H9 (cell line): ENCODE data around the gene THEM5. TPM values are rescaled to one million over a fixed set of nuclear protein-coding genes. Genes with fewer than 3 reads are reported as not detected.
A peak's percentile ranks its signal among the peaks of the same experiment; 100 is the strongest.

Experiments
- DNase-seq: peaks from one replicate; pipeline ENCODE4 v3.0.0-alpha.2; 2017
- H2AFZ ChIP-seq: one replicate; pipeline ENCODE4 v1.6.1; 2013; ENCODE audit warnings: mild to moderate bottlenecking, low read length, control low read depth, moderate library complexity
- H2AK5ac ChIP-seq: 2 replicates; pipeline ENCODE4 v1.6.1; 2013; ENCODE audit warnings: low read length, control low read depth, mixed read lengths; ENCODE audit not compliant: insufficient read length
- H2BK120ac ChIP-seq: one replicate; pipeline ENCODE4 v1.6.1; 2013; ENCODE audit warnings: low read depth, mild to moderate bottlenecking, low read length, control low read depth, inconsistent platforms; ENCODE audit not compliant: poor library complexity, severe bottlenecking
- H2BK12ac ChIP-seq: 2 replicates; pipeline ENCODE4 v1.6.1; 2013; ENCODE audit warnings: low read length, control low read depth, mixed read lengths, low read depth; ENCODE audit not compliant: insufficient read length
- H2BK15ac ChIP-seq: 2 replicates; pipeline ENCODE4 v1.6.1; 2013; ENCODE audit warnings: low read depth, low read length, control low read depth
- H2BK20ac ChIP-seq: one replicate; pipeline ENCODE4 v1.6.1; 2013; ENCODE audit warnings: low read depth, mild to moderate bottlenecking, low read length, control low read depth, inconsistent platforms; ENCODE audit not compliant: poor library complexity, severe bottlenecking
- H2BK5ac ChIP-seq: 2 replicates; pipeline ENCODE4 v1.6.1; 2013; ENCODE audit warnings: low read length, control low read depth, mixed read lengths; ENCODE audit not compliant: insufficient read length
- H3K14ac ChIP-seq: 2 replicates; pipeline ENCODE4 v1.6.1; 2013; ENCODE audit warnings: low read length, control low read depth; ENCODE audit not compliant: insufficient read depth
- H3K18ac ChIP-seq: 2 replicates; pipeline ENCODE4 v1.6.1; 2013; ENCODE audit warnings: low read depth, mild to moderate bottlenecking, mixed read lengths, low read length, control low read depth; ENCODE audit not compliant: insufficient read length
- H3K23ac ChIP-seq: 2 replicates; pipeline ENCODE4 v1.6.1; 2013; ENCODE audit warnings: low read length, control low read depth, mixed read lengths, low read depth; ENCODE audit not compliant: insufficient read length
- H3K23me2 ChIP-seq: 2 replicates; pipeline ENCODE4 v1.6.1; 2013; ENCODE audit warnings: low read depth, mild to moderate bottlenecking, mixed read lengths, low read length, control low read depth; ENCODE audit not compliant: insufficient read length, poor library complexity, severe bottlenecking
- H3K27ac ChIP-seq: 2 replicates; pipeline ENCODE4 v1.5.1; 2013; ENCODE audit warnings: low read length, control low read depth, mixed read lengths, low read depth; ENCODE audit not compliant: insufficient read length
- H3K27me3 ChIP-seq: 2 replicates; pipeline ENCODE4 v1.6.1; 2013; ENCODE audit warnings: low read length, control low read depth, inconsistent platforms; ENCODE audit not compliant: insufficient read depth
- H3K4ac ChIP-seq: 2 replicates; pipeline ENCODE4 v1.6.1; 2013; ENCODE audit warnings: low read depth, mild to moderate bottlenecking, control low read depth, inconsistent platforms, low read length, moderate library complexity
- H3K4me1 ChIP-seq: 2 replicates; pipeline ENCODE4 v1.6.1; 2013; ENCODE audit warnings: low read length, control low read depth, inconsistent platforms; ENCODE audit not compliant: insufficient read depth
- H3K4me2 ChIP-seq: 2 replicates; pipeline ENCODE4 v1.6.1; 2013; ENCODE audit warnings: low read length, control low read depth, mixed read lengths; ENCODE audit not compliant: insufficient read length, insufficient read depth
- H3K56ac ChIP-seq: 2 replicates; pipeline ENCODE4 v1.6.1; 2013; ENCODE audit warnings: low read depth, mild to moderate bottlenecking, mixed read lengths, low read length, control low read depth; ENCODE audit not compliant: insufficient read length
- H3K79me1 ChIP-seq: 2 replicates; pipeline ENCODE4 v1.6.1; 2013; ENCODE audit warnings: low read depth, mild to moderate bottlenecking, moderate library complexity, low read length, control low read depth, inconsistent platforms; ENCODE audit not compliant: insufficient read depth, poor library complexity, severe bottlenecking
- H3K79me2 ChIP-seq: 2 replicates; pipeline ENCODE4 v1.6.1; 2013; ENCODE audit warnings: low read length, control low read depth, inconsistent platforms; ENCODE audit not compliant: insufficient read depth
- H3K9ac ChIP-seq: 2 replicates; pipeline ENCODE4 v1.6.1; 2013; ENCODE audit warnings: low read length, control low read depth, mixed read lengths; ENCODE audit not compliant: insufficient read length; ENCODE audit errors: extremely low read depth
- H3K9me3 ChIP-seq: one replicate; pipeline ENCODE4 v1.6.1; 2013; ENCODE audit warnings: low read depth, low read length, inconsistent platforms; ENCODE audit not compliant: control insufficient read depth
- H3T11ph ChIP-seq: one replicate; pipeline ENCODE4 v1.6.1; 2013; ENCODE audit warnings: mild to moderate bottlenecking, low read length, control low read depth, inconsistent platforms
- H4K20me1 ChIP-seq: one replicate; pipeline ENCODE4 v1.6.1; 2013; ENCODE audit not compliant: control insufficient read depth, insufficient read length, insufficient read depth
- H4K5ac ChIP-seq: 2 replicates; pipeline ENCODE4 v1.6.1; 2013; ENCODE audit warnings: low read depth, mild to moderate bottlenecking, mixed read lengths, low read length, control low read depth; ENCODE audit not compliant: insufficient read length
- H4K8ac ChIP-seq: replicated peaks from 2 replicates; pipeline ENCODE4 v1.6.1; 2013; ENCODE audit warnings: low read length, control low read depth, mixed read lengths, low read depth; ENCODE audit not compliant: insufficient read length
- H4K91ac ChIP-seq: 2 replicates; pipeline ENCODE4 v1.6.1; 2013; ENCODE audit warnings: low read depth, mild to moderate bottlenecking, moderate library complexity, mixed read lengths, low read length, control low read depth; ENCODE audit not compliant: insufficient read length
- H3K27ac Mint-ChIP-seq, 3 experiments: 2 replicates in 2 of 3; 3 replicates in 1 of 3; pipeline ENCODE4 v1.8.0; 2020 to 2021; ENCODE audit warnings: mixed read lengths in 3 of 3, mild to moderate bottlenecking in 1 of 3, moderate library complexity in 1 of 3
- H3K27me3 Mint-ChIP-seq: 2 replicates; pipeline ENCODE4 v1.8.0; 2021; ENCODE audit warnings: low read depth, mild to moderate bottlenecking, moderate library complexity, mixed read lengths
- H3K36me3 Mint-ChIP-seq, 3 experiments: 2 replicates in 2 of 3; 3 replicates in 1 of 3; pipeline ENCODE4 v1.8.0; 2020 to 2021; ENCODE audit warnings: low read depth in 3 of 3, mixed read lengths in 3 of 3; ENCODE audit not compliant: insufficient read depth in 1 of 3
- H3K4me1 Mint-ChIP-seq, 2 experiments: 2 replicates each; pipeline ENCODE4 v1.8.0; 2020; ENCODE audit warnings: mixed read lengths in 2 of 2
- H3K4me3 Mint-ChIP-seq, 2 experiments: 2 replicates in 1 of 2; 3 replicates in 1 of 2; pipeline ENCODE4 v1.8.0; 2020 to 2021; ENCODE audit warnings: mild to moderate bottlenecking in 2 of 2, mixed read lengths in 2 of 2, moderate library complexity in 1 of 2
- H3K9me3 Mint-ChIP-seq, 2 experiments: 2 replicates in 1 of 2; 3 replicates in 1 of 2; pipeline ENCODE4 v1.8.0; 2020; ENCODE audit warnings: mild to moderate bottlenecking in 2 of 2, mixed read lengths in 2 of 2, moderate library complexity in 1 of 2
- CTCF ChIP-seq: fragments of 200-600 bp; sonication (generic); conservative IDR thresholded peaks from 3 replicates; pipeline ENCODE4 v1.8.0; 2021; ENCODE audit warnings: antibody characterized with exemption, mild to moderate bottlenecking
- WGBS: extraction: QIAGEN DNeasy Blood & Tissue Kit; methylation state at CpG from one replicate; pipeline ENCODE4 v1.1.7; 2013; ENCODE audit warnings: missing lambda C conversion rate, low lambda C conversion rate, mixed read lengths; ENCODE audit not compliant: insufficient read length; ENCODE audit errors: extremely low coverage; 5-methylcytosine and 5-hydroxymethylcytosine counted together
- total RNA-seq: library from RNA; stranded (reverse); gene quantifications from 2 replicates; pipeline ENCODE4 v1.2.1, GENCODE V29; 2021

The THEM5 gene
- total RNA-seq, 1 experiment from 2014 or later = not detected

DNA sequence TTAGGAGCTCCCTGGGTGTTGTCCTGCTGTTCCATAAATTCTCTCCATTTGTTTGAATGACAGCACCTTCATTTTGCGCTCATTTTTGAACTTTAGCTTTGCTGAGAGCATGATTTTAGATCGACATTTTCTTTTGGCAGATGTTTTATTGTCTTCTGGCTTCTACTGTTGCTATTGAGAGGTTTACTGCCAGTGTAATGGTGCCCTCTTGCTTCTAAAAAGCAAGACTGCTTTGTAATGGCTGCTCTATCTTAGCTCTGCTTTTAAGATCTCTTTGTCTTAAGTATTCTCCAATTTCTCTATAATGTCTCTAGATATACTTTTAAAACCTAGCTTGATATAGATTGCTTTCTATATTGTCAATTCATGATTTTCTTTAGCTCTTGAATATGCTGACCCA, 28.0 kb upstream of the THEM5 start:
- H2AK5ac ChIP-seq = no peak overlapping the region
- no peak overlapping the region for H3K23ac ChIP-seq
- no peak overlapping the region for H3K18ac ChIP-seq
- no peaks in the 10 kb centered on the region for H4K20me1 ChIP-seq
- TF ChIP-seq CTCF = peak; percentile 40; the same call in 2 of the 3 replicates
- no peak overlapping the region for H2BK120ac ChIP-seq
- Mint-ChIP-seq H3K9me3 (peaks cover 0 to under 1% of the 10 kb centered on the region in 2 experiments; a peak in 1 of 5 replicates), H3K4me1 (no peaks in the 10 kb centered on the region), H3K36me3 (peaks cover under 1 to 7% (median under 1%) of the 10 kb centered on the region in 3 experiments; a peak in 5 of 7 replicates), H3K27me3 (no peaks in the 10 kb centered on the region), H3K27ac (no peak overlapping the region), H3K4me3 (no peak overlapping the region)
- H3K9me3 ChIP-seq = no peaks in the 10 kb centered on the region
- H3K4me1 ChIP-seq = no peaks in the 10 kb centered on the region
- no peak for DNase-seq
- H3K27me3 ChIP-seq = no peaks in the 10 kb centered on the region
- no peaks in the 10 kb centered on the region for H3K23me2 ChIP-seq
- no CpG with 5 or more reads among the region's 2 CpGs for WGBS
- no peak overlapping the region for H4K5ac ChIP-seq
- no peak overlapping the region for H3K4ac ChIP-seq
- H4K8ac ChIP-seq = no peak overlapping the region
- H3K4me2 ChIP-seq = no peak overlapping the region
- H3K56ac ChIP-seq = no peak overlapping the region
- no peak overlapping the region for H3K27ac ChIP-seq
- H3K79me1 ChIP-seq = no peaks in the 10 kb centered on the region
- no peak overlapping the region for H3K14ac ChIP-seq
- no peak overlapping the region for H4K91ac ChIP-seq
- H3K79me2 ChIP-seq = no peaks in the 10 kb centered on the region
- H2BK15ac ChIP-seq = no peak overlapping the region
- H2AFZ ChIP-seq = no peak overlapping the region
- H2BK5ac ChIP-seq = no peak overlapping the region
- no peak overlapping the region for H2BK12ac ChIP-seq
- no peak overlapping the region for H2BK20ac ChIP-seq
- no peak overlapping the region for H3K9ac ChIP-seq
- H3T11ph ChIP-seq = no peak overlapping the region
